ENCODE data around the gene MKRN2. TPM values are rescaled to one million over a fixed set of nuclear protein-coding genes. Genes with fewer than 3 reads are reported as not detected.

Gene MKRN2
- 10 to 100 TPM; 23.4 to 26.6 (median 24.6) TPM for total RNA-seq

- Histone ChIP-seq H3K9me3 (no peaks in the 10 kb centered on the region), H3K27me3 (peaks cover 27% of the 10 kb centered on the region), H3K4me3 (peak within 1 kb of the TSS; percentile 97), H3K27ac (peak within 1 kb of the TSS; percentile 99), H3K36me3 (no peaks in the 10 kb centered on the region), H3K4me1 (peaks cover 55% of the 10 kb centered on the region)
- DNase-seq (ENCODE audit: low spot score in 2 of 2): peak; percentile 90 to 93
- WGBS: under 1% methylated on average over 65 of the region's 77 CpGs
- TF ChIP-seq EP300 (IDR thresholded peaks at IDR 0.05) (no peak), POLR2A (IDR thresholded peaks at IDR 0.05) (peak; percentile 90 to 98), POLR2AphosphoS5 (IDR thresholded peaks at IDR 0.05) (peak; percentile 73 to 92 (median 81))
Measured at GRCh38 chr3:12556690-12557472, at the start of gene MKRN2. Gene MKRN2 (plus strand): TSS chr3:12557087. CDS start chr3:12557151, 64 bp downstream.

- DNase-seq (ENCODE audit: low spot score in 2 of 2): peak in 1 of 2 donors; percentile 61
- 70% methylated on average over 8 of the region's 8 CpGs for WGBS
Measured at GRCh38 chr3:12507591-12508281, 49.2 kb upstream of the MKRN2 start.

GRCh38 chr3:12508291-12508700 lies 48.6 kb upstream of the MKRN2 start:
- no peak for TF ChIP-seq EP300 (IDR thresholded peaks at IDR 0.05)
- no peak for TF ChIP-seq POLR2AphosphoS5 (IDR thresholded peaks at IDR 0.05)
- TF ChIP-seq POLR2A (IDR thresholded peaks at IDR 0.05): no peak
- no peak for TF ChIP-seq CTCF (IDR thresholded peaks at IDR 0.05)

More at GRCh38 chr3:12507591-12508281, 49.2 kb upstream of the MKRN2 start:
- no peak overlapping the region for H3K4me3 ChIP-seq
- H3K27me3 ChIP-seq: no peaks in the 10 kb centered on the region
- H3K4me1 ChIP-seq: peaks cover 7% of the 10 kb centered on the region
- no peak for TF ChIP-seq CTCF (IDR thresholded peaks at IDR 0.05)
- H3K27ac ChIP-seq: peak overlapping the region; percentile 56
- H3K36me3 ChIP-seq: peaks cover 35% of the 10 kb centered on the region
- no peaks in the 10 kb centered on the region for H3K9me3 ChIP-seq

GRCh38 chr3:12509466-12509865 lies 47.4 kb upstream of the MKRN2 start:
- Histone ChIP-seq H3K27me3 (no peaks in the 10 kb centered on the region), H3K9me3 (no peaks in the 10 kb centered on the region), H3K4me3 (no peak overlapping the region), H3K27ac (no peak overlapping the region), H3K36me3 (peaks cover 22% of the 10 kb centered on the region), H3K4me1 (peaks cover 7% of the 10 kb centered on the region)
- WGBS: 76% methylated on average over 3 of the region's 3 CpGs
- DNase-seq (ENCODE audit: low spot score in 2 of 2): no peak
- no peak for TF ChIP-seq POLR2AphosphoS5 (IDR thresholded peaks at IDR 0.05)
- no peak for TF ChIP-seq POLR2A (IDR thresholded peaks at IDR 0.05)
- no peak for TF ChIP-seq CTCF (IDR thresholded peaks at IDR 0.05)
- no peak for TF ChIP-seq EP300 (IDR thresholded peaks at IDR 0.05)

More at GRCh38 chr3:12508291-12508700, 48.6 kb upstream of the MKRN2 start:
- Histone ChIP-seq H3K4me1 (peaks cover 7% of the 10 kb centered on the region), H3K4me3 (no peak overlapping the region), H3K9me3 (no peaks in the 10 kb centered on the region), H3K36me3 (peaks cover 29% of the 10 kb centered on the region), H3K27ac (peak overlapping the region; percentile 56), H3K27me3 (no peaks in the 10 kb centered on the region)
- DNase-seq (ENCODE audit: low spot score in 2 of 2): peak in 1 of 2 donors; percentile 67
- 35% methylated on average over 5 of the region's 5 CpGs for WGBS

GRCh38 chr3:12512534-12513118 lies 44.3 kb upstream of the MKRN2 start:
- WGBS: 90% methylated on average over 4 of the region's 4 CpGs
- H3K36me3 ChIP-seq: peaks cover 9% of the 10 kb centered on the region
- no peaks in the 10 kb centered on the region for H3K9me3 ChIP-seq
- TF ChIP-seq EP300 (IDR thresholded peaks at IDR 0.05): no peak
- TF ChIP-seq CTCF (IDR thresholded peaks at IDR 0.05): no peak
- no peak for TF ChIP-seq POLR2A (IDR thresholded peaks at IDR 0.05)
- TF ChIP-seq POLR2AphosphoS5 (IDR thresholded peaks at IDR 0.05): no peak
- H3K4me1 ChIP-seq: peaks cover 7% of the 10 kb centered on the region
- no peak overlapping the region for H3K4me3 ChIP-seq
- DNase-seq (ENCODE audit: low spot score in 2 of 2): no peak
- H3K27me3 ChIP-seq: no peaks in the 10 kb centered on the region
- no peak overlapping the region for H3K27ac ChIP-seq
